CD4-positive, alpha-beta T cell (primary cell): Measurements from ENCODE around the gene KIAA0319L. TPM values are rescaled to one million over a fixed set of nuclear protein-coding genes. Genes with fewer than 3 reads are reported as not detected.

Source experiments
- ATAC-seq: fragments of 200-7000 bp; cut with Tn5 transposase; one replicate; pipeline ENCODE4 v1.10.0; 2022; ENCODE audit warnings: mild to moderate bottlenecking; ENCODE audit not compliant: poor library complexity
- CTCF ChIA-PET: fragments of 350-600 bp; sonication (Branson Sonifier 250); formaldehyde crosslinking; loops from one replicate; lab custom pipeline; 2021; ENCODE audit warnings: antibody characterized with exemption, inconsistent platforms; lab: Charles Lee
- POLR2A ChIA-PET: fragments of 350-600 bp; sonication (Branson Sonifier 250); formaldehyde crosslinking; loops from one replicate; lab custom pipeline; 2021; ENCODE audit warnings: antibody characterized with exemption, inconsistent platforms; lab: Charles Lee
- DNase-seq, 14 experiments: peaks; one replicate each; pipeline ENCODE4 v3.0.0-alpha.2; 2013 to 2020; ENCODE audit warnings: mixed read lengths in 2 of 14
- H3K27ac ChIP-seq, 2 donors: one replicate each; pipeline versions ENCODE4 v1.5.1 to v1.7.0; 2013; ENCODE audit warnings: low read length in 2 of 2, low read depth in 1 of 2, mild to moderate bottlenecking in 1 of 2
- H3K27me3 ChIP-seq, 2 experiments: 1 replicate in 1 of 2; 2 replicates in 1 of 2; pipeline versions ENCODE4 v1.6.1 to v1.7.0; 2013; ENCODE audit warnings: low read length in 2 of 2, control low read depth in 1 of 2, mild to moderate bottlenecking in 1 of 2, moderate library complexity in 1 of 2; ENCODE audit not compliant: insufficient read depth in 2 of 2, control insufficient read depth in 1 of 2
- H3K36me3 ChIP-seq: one replicate; pipeline ENCODE4 v1.6.1; 2013; ENCODE audit warnings: low read length, control low read depth; ENCODE audit not compliant: insufficient read depth
- H3K4me1 ChIP-seq: one replicate; pipeline ENCODE4 v1.6.1; 2013; ENCODE audit warnings: low read length, control low read depth; ENCODE audit not compliant: insufficient read depth
- H3K4me3 ChIP-seq: one replicate; pipeline ENCODE4 v1.5.1; 2013; ENCODE audit warnings: mild to moderate bottlenecking, low read length, moderate library complexity
- H3K9me3 ChIP-seq, 2 experiments: 1 replicate in 1 of 2; 2 replicates in 1 of 2; pipeline versions ENCODE4 v1.6.1 to v1.7.0; 2013; ENCODE audit warnings: low read length in 2 of 2, mild to moderate bottlenecking in 2 of 2, control low read depth in 1 of 2, moderate library complexity in 1 of 2; ENCODE audit not compliant: control insufficient read depth in 1 of 2, insufficient read depth in 1 of 2
- H3K27ac Mint-ChIP-seq: one replicate; pipeline ENCODE4 v1.8.0; 2020; ENCODE audit warnings: mixed read lengths
- H3K27me3 Mint-ChIP-seq: one replicate; pipeline ENCODE4 v1.8.0; 2021; ENCODE audit warnings: mixed read lengths
- H3K36me3 Mint-ChIP-seq: one replicate; pipeline ENCODE4 v1.8.0; 2021; ENCODE audit warnings: low read depth, mixed read lengths
- H3K4me1 Mint-ChIP-seq: one replicate; pipeline ENCODE4 v1.8.0; 2021; ENCODE audit warnings: low read depth, mixed read lengths
- H3K4me3 Mint-ChIP-seq: one replicate; pipeline ENCODE4 v1.8.0; 2020; ENCODE audit warnings: mild to moderate bottlenecking, mixed read lengths
- H3K9me3 Mint-ChIP-seq: one replicate; pipeline ENCODE4 v1.8.0; 2020; ENCODE audit warnings: mixed read lengths
- intact Hi-C, 2 experiments: fragments of 100-400 bp; cut with DNase I in 1 of 2; cut with micrococcal nuclease in 1 of 2; formaldehyde crosslinking; loops; one replicate each; pipeline versions ENCODE4 v1.15.1 to v1.9.0; 2023 to 2025; cut with DNase I, micrococcal nuclease
- total RNA-seq, 174 experiments: library from RNA in 2 of 174; stranded (reverse) in 2 of 174; gene quantifications; one replicate each; pipeline ENCODE4 v1.2.3 and lab custom pipeline; 2021 to 2026
- TF ChIP-seq, protein P1 (sequence below): fragments of 200-600 bp; IDR thresholded peaks from one replicate; pipeline ENCODE4 v1.8.0; 2022; ENCODE audit warnings: antibody characterized with exemption, mild to moderate bottlenecking

Gene KIAA0319L
- total RNA-seq, 2 experiments from 2014 or later: 50.9 to 53.3 TPM

DNA sequence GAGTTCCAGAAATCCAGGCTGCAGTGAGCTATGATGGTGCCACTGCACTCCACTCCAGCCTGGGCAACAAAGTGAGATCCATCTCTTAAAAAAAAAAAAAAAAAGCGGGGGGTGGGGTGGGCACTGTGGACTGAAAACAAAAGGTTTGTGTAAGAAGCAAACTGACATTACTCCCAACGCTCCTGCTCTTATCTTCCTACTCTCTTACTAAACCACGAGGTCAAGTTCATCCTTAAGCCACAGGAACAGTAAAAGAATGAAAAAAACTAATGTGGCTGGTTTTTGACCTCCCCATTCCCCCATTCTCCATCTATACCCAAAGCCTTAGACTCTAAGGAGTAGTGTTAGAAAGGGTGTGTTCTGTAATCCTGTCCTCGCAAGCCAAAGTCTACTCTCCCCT lies 46.7 kb upstream of the KIAA0319L start:
- no peak for DNase-seq
- TF ChIP-seq, protein P1, sequence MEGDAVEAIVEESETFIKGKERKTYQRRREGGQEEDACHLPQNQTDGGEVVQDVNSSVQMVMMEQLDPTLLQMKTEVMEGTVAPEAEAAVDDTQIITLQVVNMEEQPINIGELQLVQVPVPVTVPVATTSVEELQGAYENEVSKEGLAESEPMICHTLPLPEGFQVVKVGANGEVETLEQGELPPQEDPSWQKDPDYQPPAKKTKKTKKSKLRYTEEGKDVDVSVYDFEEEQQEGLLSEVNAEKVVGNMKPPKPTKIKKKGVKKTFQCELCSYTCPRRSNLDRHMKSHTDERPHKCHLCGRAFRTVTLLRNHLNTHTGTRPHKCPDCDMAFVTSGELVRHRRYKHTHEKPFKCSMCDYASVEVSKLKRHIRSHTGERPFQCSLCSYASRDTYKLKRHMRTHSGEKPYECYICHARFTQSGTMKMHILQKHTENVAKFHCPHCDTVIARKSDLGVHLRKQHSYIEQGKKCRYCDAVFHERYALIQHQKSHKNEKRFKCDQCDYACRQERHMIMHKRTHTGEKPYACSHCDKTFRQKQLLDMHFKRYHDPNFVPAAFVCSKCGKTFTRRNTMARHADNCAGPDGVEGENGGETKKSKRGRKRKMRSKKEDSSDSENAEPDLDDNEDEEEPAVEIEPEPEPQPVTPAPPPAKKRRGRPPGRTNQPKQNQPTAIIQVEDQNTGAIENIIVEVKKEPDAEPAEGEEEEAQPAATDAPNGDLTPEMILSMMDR: no peak
- no peaks in the 10 kb centered on the region for H3K9me3 Mint-ChIP-seq
- Histone ChIP-seq H3K4me1 (no peaks in the 10 kb centered on the region), H3K9me3 (no peaks in the 10 kb centered on the region), H3K4me3 (no peak overlapping the region), H3K36me3 (peaks cover 71% of the 10 kb centered on the region), H3K27ac (no peak overlapping the region), H3K27me3 (no peaks in the 10 kb centered on the region)
- intact Hi-C loops: no loop called here
- POLR2A ChIA-PET: no interaction called here
- CTCF ChIA-PET: no interaction called here
- peaks cover 6% of the 10 kb centered on the region for H3K4me1 Mint-ChIP-seq
- ATAC-seq: no peak
- no peaks in the 10 kb centered on the region for H3K27me3 Mint-ChIP-seq
- H3K27ac Mint-ChIP-seq: no peak overlapping the region
- H3K36me3 Mint-ChIP-seq: peaks cover 94% of the 10 kb centered on the region
- H3K4me3 Mint-ChIP-seq: no peak overlapping the region

DNA sequence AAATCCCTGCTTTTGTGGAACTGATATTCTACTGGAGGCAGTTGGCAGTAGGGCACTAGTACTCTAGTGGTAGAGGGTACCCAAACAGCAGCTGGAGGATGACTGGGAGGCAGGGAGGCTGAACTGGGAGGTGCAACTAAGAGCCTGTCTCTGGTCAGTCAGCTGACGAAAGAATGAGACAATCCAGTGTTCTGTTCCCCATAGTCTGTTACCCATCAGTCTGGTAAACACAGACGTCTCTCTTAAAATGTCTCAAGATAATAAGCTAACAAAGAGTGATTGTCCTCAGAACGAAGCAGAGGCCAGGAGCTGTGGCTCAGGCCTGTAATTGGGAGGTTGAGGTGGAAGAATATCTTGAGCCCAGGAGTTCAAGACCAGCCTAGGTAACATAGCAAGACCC lies 46.3 kb upstream of the KIAA0319L start:
- Histone ChIP-seq H3K27ac (no peak overlapping the region), H3K9me3 (no peaks in the 10 kb centered on the region), H3K4me3 (no peak overlapping the region), H3K36me3 (peaks cover 67% of the 10 kb centered on the region), H3K4me1 (no peaks in the 10 kb centered on the region), H3K27me3 (no peaks in the 10 kb centered on the region)
- no peak for ATAC-seq
- Mint-ChIP-seq H3K4me1 (peaks cover 6% of the 10 kb centered on the region), H3K36me3 (peaks cover 89% of the 10 kb centered on the region), H3K27me3 (no peaks in the 10 kb centered on the region), H3K9me3 (no peaks in the 10 kb centered on the region), H3K4me3 (peak overlapping the region; percentile 4), H3K27ac (no peak overlapping the region)
- TF ChIP-seq, protein P1: no peak
- ChIA-PET CTCF (no interaction called here), POLR2A (no interaction called here)
- intact Hi-C loops: no loop called here
- no peak for DNase-seq

- Mint-ChIP-seq H3K9me3 (no peaks in the 10 kb centered on the region), H3K27me3 (no peaks in the 10 kb centered on the region), H3K4me1 (no peaks in the 10 kb centered on the region), H3K4me3 (no peak overlapping the region), H3K36me3 (peaks cover 60% of the 10 kb centered on the region), H3K27ac (no peak overlapping the region)
- CTCF ChIA-PET: no interaction called here
- H3K4me1 ChIP-seq: no peaks in the 10 kb centered on the region
- DNase-seq: no peak
- H3K36me3 ChIP-seq: peaks cover 46% of the 10 kb centered on the region
- TF ChIP-seq, protein P1: no peak
- H3K4me3 ChIP-seq: no peak overlapping the region
- no peak for ATAC-seq
- no peak overlapping the region for H3K27ac ChIP-seq
- H3K9me3 ChIP-seq: no peaks in the 10 kb centered on the region
- H3K27me3 ChIP-seq: no peaks in the 10 kb centered on the region
- POLR2A ChIA-PET: interaction anchor here (0.8 kb wide), 1 partner anchor 22 kb away, joined by 3 read pairs; no protein-coding TSS in a partner anchor
- intact Hi-C loops: no loop called here
Observed at GRCh38 chr1:35600593-35600992, 43.4 kb upstream of the KIAA0319L start.
